GM23248 (cell line): ENCODE measurements around the gene ST3GAL3.

ENCODE experiments used
- EZH2 ChIP-seq: fragments of 200-600 bp; sonication (generic); IDR thresholded peaks from 2 replicates; pipeline ENCODE4 v1.6.1; 2018; ENCODE audit warnings: antibody characterized with exemption, mild to moderate bottlenecking; ENCODE audit not compliant: insufficient read depth, poor library complexity, severe bottlenecking
- EZH2phosphoT487 ChIP-seq: fragments of 200-600 bp; sonication (generic); IDR thresholded peaks from 2 replicates; pipeline ENCODE4 v1.6.1; 2018; ENCODE audit warnings: antibody characterized with exemption, moderate library complexity, mild to moderate bottlenecking, low read depth; ENCODE audit not compliant: insufficient read depth

- TF ChIP-seq EZH2, result no peak
- TF ChIP-seq EZH2phosphoT487, result no peak
Measured at GRCh38 chr1:43978264-43978550, 270.9 kb downstream of the ST3GAL3 start.
